Stimulated activated CD8-positive, alpha-beta memory T cell treated with anti-CD3 and anti-CD28 coated beads, Interleukin-7, amount 100 ng/mL, for 24 hours (primary cell): ENCODE results near the gene KRT20.
"Not testable (repeated sequence)": the region's sequence is repeated elsewhere in the genome, so short reads cannot be mapped to it uniquely, and the experiment has no call there.

Experiments
- DNase-seq: peaks from one replicate; pipeline ENCODE4 v3.0.0-alpha.2; 2020; ENCODE audit warnings: low read depth

KRT20 gene

GRCh38 chr17:40900809-40901356 is 15.8 kb upstream of the KRT20 start:
- DNase-seq = no peak

- DNase-seq = no peak
Observed at GRCh38 chr17:40896916-40897455, 11.9 kb upstream of the KRT20 start.

GRCh38 chr17:40895106-40895730 is 10.2 kb upstream of the KRT20 start:
- no peak for DNase-seq

- DNase-seq = no peak
Observed at GRCh38 chr17:40888196-40888720, 3.2 kb upstream of the KRT20 start.

- no peak for DNase-seq
Observed at GRCh38 chr17:40886090-40886489, 1.0 kb upstream of the KRT20 start.

GRCh38 chr17:40883626-40884334 is 1.3 kb downstream of the KRT20 start:
- no peak for DNase-seq

DNA sequence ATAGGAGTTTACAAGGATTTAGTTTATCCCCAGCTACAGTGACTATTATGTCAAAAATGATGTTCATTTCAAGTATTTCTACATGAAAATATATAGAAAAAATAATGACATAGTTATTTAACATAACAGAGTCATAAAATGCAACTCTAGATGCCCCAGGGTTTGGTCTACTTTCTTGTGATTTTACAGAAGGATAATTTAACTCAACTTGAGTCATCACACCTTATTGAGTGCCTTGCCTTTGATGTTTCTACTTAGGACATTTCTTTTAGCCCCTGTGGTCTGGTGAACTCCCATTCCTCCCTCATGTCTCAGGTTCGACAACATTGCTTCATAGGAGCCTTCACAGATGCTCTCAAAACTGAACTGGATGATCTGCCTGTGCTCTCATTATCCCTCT is 2.0 kb downstream of the KRT20 start:
- no peak for DNase-seq

DNA sequence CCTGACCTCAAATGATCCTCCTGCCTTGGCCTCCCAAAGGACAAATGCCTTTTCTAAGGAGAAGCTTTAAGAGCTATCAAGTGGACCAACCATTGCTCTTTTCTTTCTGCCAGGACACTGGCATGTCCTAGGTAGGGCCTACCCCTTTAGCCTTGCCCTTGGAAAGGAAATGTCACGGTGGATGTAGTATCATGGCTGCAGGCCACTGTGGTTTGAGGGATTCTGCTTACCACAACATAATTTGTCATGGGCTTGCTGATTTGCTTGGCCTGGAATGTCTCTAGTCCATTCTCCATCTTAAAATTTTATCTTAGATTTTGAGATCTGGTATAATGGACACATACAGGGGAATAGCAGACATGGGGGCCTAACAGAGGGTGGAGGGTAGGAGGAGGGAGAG is 6.0 kb downstream of the KRT20 start:
- no peak for DNase-seq

- DNase-seq = no peak
Observed at GRCh38 chr17:40878044-40878443, 7.0 kb downstream of the KRT20 start.

GRCh38 chr17:40873801-40874200 is 11.2 kb downstream of the KRT20 start:
- no peak for DNase-seq

DNA sequence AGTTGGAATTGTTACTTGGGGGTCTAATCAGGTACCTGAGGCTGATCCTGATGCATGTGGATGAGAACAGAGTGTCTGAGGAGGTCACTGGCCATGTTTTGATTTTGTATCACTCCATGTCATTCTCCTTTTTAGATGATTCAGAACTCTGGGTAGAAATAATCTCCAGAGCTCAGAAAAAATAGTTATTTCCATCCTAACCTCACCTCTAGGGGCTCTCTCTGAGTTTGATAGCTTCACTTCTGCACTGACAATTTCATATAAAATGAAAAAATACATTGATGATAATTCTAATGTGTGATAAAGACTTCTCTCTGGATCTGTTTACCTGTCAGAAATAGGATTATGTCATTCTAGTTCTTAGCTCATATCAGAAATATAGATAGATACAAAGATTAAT is 11.8 kb downstream of the KRT20 start:
- no peak for DNase-seq

DNA sequence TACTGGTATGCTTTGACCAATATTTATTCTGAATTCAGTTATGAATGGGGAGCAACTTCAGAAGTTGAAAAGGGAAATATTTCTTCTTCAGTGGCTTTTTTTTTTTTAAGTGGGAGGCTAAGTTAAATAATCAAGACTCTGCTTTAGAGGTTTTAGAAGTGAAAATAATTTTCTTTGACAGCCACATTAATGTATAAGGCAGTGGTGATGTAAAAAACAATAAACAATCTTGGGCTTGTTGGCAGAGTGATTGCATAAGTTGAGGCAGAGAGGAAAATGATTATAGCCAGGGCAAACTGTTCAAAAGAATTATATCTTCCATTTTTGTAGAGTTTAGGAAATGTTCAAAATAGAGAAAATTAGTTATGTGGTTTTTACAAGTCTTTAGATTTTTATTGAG is 12.6 kb downstream of the KRT20 start:
- no peak for DNase-seq

DNA sequence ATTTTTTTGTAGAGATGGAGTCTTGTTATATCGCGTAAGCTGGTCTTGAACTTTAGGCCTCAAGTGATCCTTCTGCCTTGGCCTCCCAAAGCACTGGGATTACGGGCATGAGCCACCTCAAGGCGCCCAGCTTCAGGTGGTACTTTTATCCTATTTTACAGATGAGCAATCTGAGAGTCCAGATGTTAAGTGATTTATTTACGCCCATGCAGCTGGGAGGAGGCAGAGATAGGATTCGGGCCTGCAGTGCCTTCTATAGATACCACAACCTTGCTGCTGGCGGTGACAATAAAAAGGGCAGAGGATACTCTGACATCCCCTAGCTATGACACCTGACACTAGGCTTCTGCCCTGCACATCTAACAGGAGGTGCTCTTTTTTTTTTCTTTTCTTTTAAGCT is 13.7 kb downstream of the KRT20 start:
- DNase-seq = no peak

DNA sequence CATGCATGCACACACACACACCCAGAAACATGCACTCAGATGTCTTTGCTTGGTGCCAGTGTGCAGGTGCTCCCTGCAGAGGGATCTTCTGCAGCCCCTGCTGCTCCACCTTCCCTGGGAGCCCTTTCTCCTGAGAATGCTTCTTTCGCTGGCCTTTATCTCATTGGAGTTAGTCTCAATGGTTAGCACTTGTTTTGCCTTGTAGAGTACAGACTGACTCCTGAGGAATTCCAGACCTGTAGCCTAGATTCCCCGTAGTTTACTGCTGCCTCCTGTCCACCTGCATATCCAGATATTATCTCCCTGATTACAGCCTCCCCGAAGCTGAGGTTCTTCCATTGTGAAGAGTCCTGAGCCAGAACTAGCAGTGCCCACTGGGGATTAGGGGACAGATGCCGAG is 14.9 kb downstream of the KRT20 start:
- DNase-seq = no peak

DNA sequence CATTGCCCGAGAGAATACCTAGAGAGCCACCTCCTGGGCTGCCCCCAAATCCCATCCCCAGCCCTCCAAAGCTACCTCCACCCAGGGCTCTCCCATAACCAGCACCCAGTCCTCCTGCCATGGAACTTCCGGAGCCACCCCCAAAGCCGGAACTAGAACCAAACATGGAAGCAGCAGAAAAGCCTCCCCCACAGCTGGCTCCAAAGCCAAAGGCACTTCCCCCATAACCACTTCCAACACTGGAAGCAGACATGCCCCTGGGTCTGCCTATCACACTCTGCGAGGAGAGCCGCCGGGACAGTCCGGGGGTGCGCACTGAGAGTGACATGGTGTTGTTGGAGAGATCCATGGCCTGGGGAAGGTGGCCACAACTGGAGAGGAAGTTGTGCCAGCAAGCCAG is 18.2 kb downstream of the KRT20 start, which contains the start of gene KRT12:
Gene KRT12 (minus strand): TSS at position 386 of the 400 bp plus-strand sequence. CDS start 37 bp downstream, at position 349.
- no peak for DNase-seq

DNA sequence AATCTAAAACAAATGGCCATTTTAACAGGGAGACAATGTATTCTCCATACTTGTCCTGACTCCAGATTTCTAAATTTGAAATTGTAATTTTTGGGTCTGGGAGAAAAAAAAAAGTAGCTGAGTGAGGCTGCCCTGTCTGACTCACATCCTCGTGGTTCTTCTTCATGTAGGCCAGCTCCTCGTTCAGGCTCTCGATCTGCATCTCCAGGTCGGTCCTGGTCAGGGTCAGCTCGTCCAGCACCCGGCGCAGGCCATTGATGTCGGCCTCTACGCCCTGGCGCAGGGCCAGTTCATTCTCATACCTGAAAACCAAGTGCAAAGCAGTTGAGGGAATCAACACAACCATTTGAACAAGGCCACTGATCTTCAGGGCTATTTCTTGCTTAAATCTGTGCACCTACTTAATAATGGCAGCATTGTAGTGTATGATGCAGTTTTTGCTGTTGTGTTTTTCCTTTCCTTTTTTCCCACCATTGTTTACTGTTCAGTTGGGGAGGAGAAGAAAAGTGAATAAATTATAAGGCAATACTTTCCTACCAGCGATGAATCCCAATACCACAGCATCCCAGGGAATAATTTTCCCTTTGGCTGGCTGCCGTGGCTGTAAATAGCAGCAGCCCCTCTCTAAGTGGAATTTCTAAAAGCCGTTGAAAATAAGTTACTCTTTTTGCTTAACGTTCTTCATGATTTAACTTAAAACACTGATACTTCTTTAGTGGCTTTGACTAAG is 20.2 kb downstream of the KRT20 start:
- DNase-seq = no peak

GRCh38 chr17:40862985-40863733 is 21.9 kb downstream of the KRT20 start:
- DNase-seq = no peak

- DNase-seq = no peak
Observed at GRCh38 chr17:40859536-40859935, 25.5 kb downstream of the KRT20 start.

DNA sequence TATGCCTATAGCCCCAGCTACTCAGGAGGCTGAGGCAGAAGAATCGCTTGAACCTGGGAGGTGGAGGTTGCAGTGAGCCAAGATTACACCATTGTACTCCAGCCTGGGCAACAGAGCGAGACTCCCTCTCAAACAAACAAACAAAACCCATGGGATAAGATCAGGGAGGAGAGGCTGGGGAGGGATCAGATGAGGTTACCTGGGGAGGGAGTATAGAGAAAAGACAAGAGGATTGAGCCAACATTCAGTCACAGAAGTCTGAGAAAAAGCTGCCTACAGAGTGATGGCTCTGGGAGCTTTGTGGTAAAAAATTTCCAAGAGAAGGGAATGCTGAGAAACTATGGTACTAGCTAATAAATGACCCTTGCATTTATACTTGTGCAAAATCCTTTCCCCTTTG is 26.4 kb downstream of the KRT20 start:
- DNase-seq = not testable (repeated sequence)

- DNase-seq = no peak
Observed at GRCh38 chr17:40857535-40857934, 27.5 kb downstream of the KRT20 start.

GRCh38 chr17:40854175-40854814 is 30.7 kb downstream of the KRT20 start:
- DNase-seq = no peak
